GM23338 (cell line): ENCODE measurements around the gene EXOC3.

Experiments
- CREB1 ChIP-seq: fragments of 250-450 bp; sonication (Bioruptor Pico); IDR thresholded peaks from 2 replicates; pipeline ENCODE4 v1.5.0; 2020; ENCODE audit warnings: low read depth, mild to moderate bottlenecking, moderate library complexity
- EZH2phosphoT487 ChIP-seq: fragments of 200-600 bp; sonication (generic); IDR thresholded peaks from one replicate; pipeline ENCODE4 v1.8.1; 2018; ENCODE audit warnings: antibody characterized with exemption; ENCODE audit not compliant: unreplicated experiment
- POLR2AphosphoS5 ChIP-seq: IDR thresholded peaks from 2 replicates; pipeline ENCODE4 v1.6.1; 2016; ENCODE audit warnings: antibody characterized with exemption, low read depth
- TF ChIP-seq, protein P1 (sequence below), 2 experiments: fragments of 200-600 bp in 1 of 2; sonication (generic) in 1 of 2; conservative IDR thresholded peaks; 2 replicates each; pipeline versions ENCODE4 v1.5.1 to v1.6.1; 2016 to 2017; ENCODE audit warnings: antibody characterized with exemption in 2 of 2, low read depth in 2 of 2, mild to moderate bottlenecking in 2 of 2, moderate library complexity in 1 of 2
- TF ChIP-seq, protein P2 (sequence below): IDR thresholded peaks from one replicate; pipeline ENCODE4 v1.6.1; 2018; ENCODE audit warnings: antibody characterized with exemption; ENCODE audit not compliant: unreplicated experiment

DNA sequence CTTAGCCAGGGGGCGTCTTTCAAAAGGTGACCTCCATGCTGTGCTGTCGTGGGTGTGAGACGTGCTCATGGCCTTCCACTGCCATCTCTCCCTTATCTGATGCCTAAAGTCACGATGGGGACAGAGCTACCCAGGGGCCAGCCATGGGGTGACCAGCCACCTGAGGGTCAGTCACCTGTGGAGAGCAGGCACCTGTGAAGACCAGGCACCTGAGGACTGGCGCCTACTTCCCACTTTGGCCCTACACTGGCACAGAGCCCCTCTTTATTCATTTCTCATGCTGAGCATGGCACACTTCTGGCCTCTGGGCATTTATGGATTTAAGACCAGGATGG lies 6.4 kb upstream of the EXOC3 start:
- TF ChIP-seq, protein P1, sequence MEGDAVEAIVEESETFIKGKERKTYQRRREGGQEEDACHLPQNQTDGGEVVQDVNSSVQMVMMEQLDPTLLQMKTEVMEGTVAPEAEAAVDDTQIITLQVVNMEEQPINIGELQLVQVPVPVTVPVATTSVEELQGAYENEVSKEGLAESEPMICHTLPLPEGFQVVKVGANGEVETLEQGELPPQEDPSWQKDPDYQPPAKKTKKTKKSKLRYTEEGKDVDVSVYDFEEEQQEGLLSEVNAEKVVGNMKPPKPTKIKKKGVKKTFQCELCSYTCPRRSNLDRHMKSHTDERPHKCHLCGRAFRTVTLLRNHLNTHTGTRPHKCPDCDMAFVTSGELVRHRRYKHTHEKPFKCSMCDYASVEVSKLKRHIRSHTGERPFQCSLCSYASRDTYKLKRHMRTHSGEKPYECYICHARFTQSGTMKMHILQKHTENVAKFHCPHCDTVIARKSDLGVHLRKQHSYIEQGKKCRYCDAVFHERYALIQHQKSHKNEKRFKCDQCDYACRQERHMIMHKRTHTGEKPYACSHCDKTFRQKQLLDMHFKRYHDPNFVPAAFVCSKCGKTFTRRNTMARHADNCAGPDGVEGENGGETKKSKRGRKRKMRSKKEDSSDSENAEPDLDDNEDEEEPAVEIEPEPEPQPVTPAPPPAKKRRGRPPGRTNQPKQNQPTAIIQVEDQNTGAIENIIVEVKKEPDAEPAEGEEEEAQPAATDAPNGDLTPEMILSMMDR (conservative IDR thresholded peaks at IDR 0.05; ENCODE audit: low read depth in 2 of 2) = no peak; a peak in 1 of 4 replicates
- no peak for TF ChIP-seq POLR2AphosphoS5
- no peak for TF ChIP-seq CREB1 (CRISPR knock-in tag)
- TF ChIP-seq, protein P2, sequence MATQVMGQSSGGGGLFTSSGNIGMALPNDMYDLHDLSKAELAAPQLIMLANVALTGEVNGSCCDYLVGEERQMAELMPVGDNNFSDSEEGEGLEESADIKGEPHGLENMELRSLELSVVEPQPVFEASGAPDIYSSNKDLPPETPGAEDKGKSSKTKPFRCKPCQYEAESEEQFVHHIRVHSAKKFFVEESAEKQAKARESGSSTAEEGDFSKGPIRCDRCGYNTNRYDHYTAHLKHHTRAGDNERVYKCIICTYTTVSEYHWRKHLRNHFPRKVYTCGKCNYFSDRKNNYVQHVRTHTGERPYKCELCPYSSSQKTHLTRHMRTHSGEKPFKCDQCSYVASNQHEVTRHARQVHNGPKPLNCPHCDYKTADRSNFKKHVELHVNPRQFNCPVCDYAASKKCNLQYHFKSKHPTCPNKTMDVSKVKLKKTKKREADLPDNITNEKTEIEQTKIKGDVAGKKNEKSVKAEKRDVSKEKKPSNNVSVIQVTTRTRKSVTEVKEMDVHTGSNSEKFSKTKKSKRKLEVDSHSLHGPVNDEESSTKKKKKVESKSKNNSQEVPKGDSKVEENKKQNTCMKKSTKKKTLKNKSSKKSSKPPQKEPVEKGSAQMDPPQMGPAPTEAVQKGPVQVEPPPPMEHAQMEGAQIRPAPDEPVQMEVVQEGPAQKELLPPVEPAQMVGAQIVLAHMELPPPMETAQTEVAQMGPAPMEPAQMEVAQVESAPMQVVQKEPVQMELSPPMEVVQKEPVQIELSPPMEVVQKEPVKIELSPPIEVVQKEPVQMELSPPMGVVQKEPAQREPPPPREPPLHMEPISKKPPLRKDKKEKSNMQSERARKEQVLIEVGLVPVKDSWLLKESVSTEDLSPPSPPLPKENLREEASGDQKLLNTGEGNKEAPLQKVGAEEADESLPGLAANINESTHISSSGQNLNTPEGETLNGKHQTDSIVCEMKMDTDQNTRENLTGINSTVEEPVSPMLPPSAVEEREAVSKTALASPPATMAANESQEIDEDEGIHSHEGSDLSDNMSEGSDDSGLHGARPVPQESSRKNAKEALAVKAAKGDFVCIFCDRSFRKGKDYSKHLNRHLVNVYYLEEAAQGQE = no peak
- TF ChIP-seq EZH2phosphoT487 = no peak
